GM19240 (cell line): ENCODE data around the gene CASKIN1.

ENCODE experiments used
- DNase-seq: peaks from one replicate; pipeline ENCODE4 v3.0.0; 2011; ENCODE audit warnings: low spot score; ENCODE audit not compliant: insufficient read length

Gene CASKIN1

GRCh38 chr16:2233872-2234812 lies 37.7 kb upstream of the CASKIN1 start:
- DNase-seq, result no peak

DNA sequence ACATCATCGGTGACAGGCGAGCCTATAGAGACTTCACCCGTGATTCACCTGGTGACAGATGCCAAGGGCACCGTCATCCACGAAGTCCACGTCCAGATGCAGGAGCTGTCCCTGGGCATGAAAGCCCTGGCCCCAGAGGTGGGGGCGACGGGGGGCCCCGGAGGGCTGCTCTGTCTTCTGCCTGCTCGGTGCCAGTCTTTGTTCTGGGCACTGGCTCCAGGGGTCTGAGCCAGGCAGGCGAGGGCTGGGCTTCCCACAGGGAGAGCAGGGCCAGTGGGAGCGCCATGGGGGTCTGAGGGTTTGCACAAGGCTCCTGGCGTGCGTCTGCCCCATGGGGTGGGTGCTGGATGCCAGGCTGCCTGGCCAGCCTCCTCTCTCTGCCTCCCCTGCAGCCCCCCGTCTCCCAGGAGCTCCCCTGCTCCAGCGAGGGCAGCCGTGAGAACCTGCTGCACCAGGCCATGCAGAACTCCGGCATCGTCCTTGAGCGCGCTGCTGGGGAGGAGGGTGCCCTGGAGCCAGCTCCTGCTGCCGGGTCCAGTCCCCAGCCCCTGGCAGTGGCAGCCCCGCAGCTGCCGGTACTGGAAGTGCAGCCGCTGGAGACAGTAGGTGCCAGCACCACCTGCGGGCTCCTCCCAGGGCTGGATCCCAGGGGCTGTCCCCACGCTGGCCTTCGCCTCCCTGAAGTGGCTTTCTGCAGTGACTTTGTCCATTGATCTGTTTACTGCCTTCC lies 36.8 kb upstream of the CASKIN1 start:
- DNase-seq, result no peak

- no peak for DNase-seq
Observed at GRCh38 chr16:2232094-2232990, 35.9 kb upstream of the CASKIN1 start.

DNA sequence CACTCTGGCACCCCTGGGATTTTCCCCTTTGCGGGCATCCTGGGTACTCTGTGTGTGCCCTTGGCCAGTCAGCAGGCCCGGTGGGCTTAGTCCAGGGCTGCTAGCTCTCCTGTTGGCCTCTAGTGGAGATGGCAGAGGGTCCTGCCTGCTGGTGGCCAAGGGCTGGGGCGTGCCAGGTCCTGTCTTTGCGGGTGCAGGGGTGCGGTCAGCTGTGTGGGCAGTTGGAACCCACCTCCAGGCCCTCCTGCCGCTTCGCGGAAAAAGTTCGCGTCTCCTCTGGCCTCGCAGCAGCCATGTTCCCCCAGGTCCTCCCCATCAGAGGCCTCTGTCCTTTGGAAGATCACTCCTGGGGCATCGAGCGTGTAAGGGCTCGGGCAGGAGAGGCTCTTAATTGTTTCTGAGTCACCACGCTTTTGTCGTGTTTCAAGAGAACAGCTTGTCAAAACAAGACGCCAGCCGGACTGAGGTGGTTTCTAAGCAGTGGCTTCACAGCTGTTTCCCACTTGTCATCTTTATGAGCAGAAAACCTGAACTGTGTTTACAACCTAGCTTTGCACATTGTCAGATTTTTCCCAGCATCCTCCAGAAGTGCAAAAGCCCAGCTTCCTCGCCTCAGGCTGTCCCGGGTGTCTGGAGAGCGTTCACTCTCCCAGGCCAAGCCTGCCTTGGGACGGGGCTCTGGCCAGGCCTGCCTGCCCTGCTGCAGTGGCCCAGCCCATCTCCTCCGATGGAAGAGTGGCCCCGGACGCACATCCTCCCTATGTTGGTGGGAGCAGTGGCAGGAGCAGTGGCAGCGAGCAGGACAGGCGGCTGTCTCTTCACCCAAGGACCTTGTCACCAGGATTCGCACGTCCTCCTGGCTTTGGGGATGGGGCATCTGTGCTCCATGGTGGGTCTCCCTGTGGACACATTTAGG lies 34.9 kb upstream of the CASKIN1 start:
- no peak for DNase-seq

DNA sequence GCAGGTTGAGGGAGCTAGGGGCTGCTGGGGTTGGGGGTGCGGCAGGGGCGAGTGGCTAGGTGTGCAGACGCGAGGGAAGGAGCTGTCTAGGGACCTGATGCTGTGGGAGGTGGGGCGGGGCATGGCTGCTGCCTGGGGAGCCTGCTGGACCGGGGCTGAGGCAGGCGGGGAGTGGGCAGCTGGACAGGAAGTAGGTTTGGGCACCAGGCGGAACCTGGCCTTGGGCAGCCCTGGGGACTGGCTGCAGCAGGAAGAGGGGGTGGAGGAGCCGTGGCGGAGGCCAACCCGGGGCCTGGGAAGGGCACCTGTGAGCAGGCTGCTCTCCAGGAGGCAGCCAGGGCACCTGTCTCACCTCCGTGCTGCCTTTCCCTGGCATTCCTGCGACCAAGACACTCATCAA lies 34.0 kb upstream of the CASKIN1 start:
- DNase-seq, result no peak

DNA sequence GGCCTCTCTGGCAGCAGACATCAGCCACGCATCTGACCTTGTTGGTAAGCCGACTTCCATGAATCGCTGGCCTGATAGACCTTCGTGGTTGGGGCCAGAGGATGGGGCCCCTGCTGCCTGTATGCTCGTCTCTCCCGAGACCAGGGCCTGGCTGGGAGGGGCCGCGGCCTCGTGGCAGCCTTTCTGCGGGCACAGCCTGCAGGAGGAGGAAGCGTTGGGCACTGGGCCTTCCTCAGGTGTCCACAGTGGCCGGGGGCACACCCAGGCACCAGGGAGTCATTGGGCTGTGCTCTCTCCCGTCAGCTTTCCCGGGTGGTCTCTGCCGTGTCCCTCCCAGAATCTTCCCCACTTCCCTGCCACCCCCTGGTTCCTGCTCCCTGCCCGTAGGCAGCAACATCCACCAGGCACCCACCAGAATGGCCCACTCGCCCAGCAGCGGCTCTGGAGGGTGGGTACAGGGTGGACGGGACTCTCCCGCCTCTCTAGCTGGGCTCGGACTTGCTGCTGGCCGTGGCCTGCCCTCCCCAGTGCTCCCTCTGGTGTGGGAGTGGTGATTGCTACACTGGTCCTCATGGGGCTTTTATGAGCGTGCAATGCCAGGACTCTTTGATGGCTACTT lies 33.3 kb upstream of the CASKIN1 start:
- DNase-seq, result no peak

DNA sequence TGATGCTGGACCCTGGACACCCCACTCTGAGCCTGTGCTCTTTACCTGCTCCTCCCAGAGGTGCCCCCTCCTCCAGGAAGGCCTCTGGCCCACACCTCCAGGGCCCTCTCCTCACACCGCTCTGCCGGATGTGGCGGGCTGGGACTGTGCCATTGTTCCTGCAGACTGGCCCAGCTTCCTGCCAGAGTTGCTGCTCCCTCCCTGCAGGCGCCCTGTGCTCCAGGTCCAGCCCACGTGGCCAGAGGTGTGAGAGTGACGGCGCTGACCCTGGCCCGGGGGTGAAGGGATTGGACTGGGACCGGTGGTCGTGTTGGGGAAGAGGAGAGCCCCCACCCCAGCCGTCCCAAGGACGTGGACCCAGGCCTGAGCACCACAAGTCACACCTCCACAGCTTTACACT lies 32.7 kb upstream of the CASKIN1 start:
- DNase-seq, result no peak

DNA sequence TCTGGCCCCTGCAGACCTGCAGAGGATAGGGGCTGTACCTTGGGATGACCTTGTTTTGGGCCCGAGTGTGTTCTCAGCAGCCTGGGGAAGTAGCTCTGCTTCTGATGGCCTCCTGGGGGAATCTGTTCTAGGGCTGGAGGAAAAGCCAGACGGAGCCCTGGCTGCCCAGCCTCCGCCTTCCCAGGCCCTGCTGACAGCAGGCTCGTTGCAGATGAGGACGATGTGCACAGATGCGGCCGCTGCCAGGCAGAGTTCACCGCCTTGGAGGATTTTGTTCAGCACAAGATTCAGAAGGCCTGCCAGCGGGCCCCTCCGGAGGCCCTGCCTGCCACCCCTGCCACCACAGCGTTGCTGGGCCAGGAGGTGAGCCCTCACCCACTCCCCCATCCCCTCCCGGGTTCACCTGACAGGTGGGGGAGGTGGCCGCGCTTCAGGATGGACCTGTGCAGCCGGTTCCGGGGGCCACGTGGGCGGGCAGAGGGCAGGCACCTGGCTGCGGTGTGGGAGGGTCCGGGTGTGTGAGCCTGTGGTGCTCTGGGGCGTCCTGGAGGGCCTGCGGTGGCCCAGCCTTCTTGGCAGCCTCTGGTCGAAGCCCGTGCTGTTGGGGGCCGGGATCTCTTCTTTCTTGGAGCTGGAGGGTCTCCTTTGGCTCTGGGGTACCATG lies 31.9 kb upstream of the CASKIN1 start:
- DNase-seq, result no peak

DNA sequence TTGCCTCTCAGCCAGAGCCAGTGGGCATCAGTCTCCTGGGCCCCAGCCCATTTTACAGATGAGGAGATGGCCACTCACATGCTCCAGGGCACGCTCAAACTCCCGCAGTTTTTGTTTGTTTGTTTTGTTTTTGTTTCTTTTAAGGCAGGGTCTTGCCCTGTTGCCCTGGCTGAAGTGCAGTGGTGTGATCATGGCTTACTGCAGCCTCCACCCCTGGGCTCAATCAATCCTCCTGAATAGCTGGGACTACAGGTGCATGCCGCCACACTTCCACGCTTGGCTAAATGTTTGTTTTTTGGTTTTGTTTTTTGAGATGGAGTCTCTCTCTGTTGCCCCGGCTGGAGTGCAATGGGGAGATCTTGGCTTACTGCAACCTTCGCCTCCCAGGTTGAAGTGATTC lies 30.5 kb upstream of the CASKIN1 start:
- no peak for DNase-seq

- no peak for DNase-seq
Observed at GRCh38 chr16:2226245-2226793, 29.9 kb upstream of the CASKIN1 start.

DNA sequence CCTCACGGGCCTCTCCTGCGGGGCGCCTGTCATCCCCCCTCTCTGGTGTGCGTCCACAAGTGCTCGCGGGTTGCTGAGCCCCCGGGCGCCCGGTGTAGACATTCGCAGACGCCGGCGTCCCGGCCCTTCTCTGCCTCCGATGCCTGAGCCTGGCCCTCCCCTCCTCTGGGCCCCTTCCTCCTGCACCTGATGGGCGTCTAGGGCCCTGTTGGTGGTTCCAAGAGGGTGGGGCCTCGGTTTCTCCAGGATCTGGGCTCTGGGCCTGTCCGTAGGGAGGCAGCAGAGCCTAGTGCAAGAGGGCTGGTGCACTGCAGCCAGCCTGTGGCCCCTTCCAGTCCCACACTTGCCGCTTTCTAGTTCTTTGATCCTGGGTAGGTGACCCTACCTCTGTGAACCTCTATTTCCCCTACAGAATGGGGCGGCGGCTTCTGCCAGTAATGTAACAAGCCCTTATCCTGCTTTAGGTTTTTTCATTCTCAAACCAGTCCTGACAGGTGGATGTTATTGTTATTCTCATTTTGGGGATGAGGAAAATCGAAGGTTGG lies 27.6 kb upstream of the CASKIN1 start:
- peak; percentile 50 for DNase-seq

DNA sequence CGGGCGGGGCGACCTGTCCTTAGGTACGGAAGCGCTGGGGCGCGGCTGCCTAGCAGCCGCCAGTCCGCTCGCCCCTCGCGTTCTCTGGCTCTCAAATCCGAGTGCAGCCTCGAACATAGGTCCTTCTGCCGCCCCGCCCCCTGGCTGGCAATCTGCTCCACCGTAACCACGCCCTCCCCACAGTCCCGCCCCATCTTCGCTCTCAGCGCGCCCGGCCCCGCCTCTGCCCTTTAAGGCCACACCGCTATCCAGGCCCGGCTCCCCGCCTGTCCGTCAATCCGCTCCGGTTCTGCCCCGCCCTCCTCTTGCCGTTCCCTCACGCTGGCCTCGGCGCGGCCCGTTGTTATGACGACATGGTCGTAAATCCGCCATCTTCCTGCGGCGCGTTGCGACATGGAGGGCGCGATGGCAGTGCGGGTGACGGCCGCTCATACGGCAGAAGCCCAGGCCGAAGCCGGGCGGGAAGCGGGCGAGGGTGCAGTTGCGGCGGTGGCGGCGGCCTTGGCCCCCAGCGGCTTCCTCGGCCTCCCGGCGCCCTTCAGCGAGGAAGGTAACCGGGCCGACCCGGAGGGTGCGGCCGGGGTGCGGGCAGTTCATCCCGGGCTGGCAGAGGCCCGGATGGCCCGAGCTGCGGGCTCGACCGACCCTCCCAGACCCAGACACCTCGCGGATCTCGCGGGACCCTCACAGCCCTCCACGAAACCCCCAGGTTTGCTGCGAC lies 27.0 kb upstream of the CASKIN1 start, which contains the start of gene E4F1:
E4F1 (plus strand) TSS at position 371 of the 721 bp plus-strand sequence; CDS start at position 394, 23 bp downstream.
- DNase-seq, result peak; percentile 100

- DNase-seq, result no peak
Observed at GRCh38 chr16:2216330-2216729, 19.9 kb upstream of the CASKIN1 start.

DNA sequence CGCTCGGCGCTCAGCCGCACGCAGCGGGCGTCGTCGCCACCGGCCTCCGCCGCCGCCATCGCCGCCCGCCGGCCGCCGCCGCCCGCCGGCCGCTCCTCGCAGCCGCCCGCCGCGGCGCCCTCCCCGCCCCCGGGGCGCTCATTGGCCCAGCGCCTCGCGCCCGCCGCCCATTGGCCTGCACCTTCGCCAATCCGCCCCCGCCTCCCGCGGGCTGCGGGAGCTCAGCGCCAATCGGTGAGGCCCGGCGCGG lies 18.2 kb upstream of the CASKIN1 start, which contains the start of gene PGP:
PGP (minus strand) TSS at position 122 of the 250 bp plus-strand sequence; CDS start at position 59, 63 bp downstream.
- DNase-seq, result no peak

DNA sequence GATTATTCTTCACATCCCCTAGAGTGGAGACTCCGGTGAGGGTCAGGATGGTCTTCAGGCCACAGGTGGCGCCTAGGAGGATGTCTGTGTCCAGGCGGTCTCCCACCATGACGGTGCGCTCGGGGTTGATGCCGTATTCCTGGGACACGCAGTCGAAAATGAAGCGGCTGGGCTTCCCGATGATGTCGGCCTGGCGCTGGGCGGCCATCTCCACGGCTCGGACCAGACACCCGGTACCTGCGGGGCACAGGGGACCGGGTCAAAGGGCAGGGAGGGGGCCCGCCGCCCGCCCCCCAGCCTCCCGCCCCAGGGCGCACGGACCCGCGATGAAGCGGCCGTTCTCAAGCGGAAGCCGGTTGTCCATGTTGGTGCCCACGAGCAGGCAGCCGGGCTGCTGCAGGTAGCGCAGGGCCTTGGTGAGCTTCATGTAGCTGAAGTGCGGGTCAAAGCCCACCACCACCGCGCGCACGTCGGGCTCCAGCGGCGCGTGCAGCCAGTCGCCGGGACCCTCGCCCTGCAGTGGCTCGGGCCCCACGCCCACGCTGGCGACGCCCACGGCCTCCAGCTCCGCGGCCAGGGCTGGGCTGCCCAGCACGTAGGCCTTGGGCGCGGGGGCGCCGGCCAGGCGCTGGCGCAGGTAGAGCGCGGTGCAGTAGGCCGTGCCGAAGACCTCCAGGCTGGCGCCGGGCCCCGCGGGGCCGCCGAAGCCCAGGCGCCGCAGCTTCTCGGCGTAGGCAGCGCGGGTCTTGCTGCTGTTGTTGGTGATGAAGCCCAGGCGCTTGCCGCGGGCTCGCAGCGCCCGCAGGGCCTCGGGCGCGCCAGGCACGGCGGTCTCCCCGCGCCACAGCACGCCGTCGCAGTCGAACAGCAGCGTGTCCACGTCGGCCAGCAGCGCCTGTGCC lies 17.7 kb upstream of the CASKIN1 start:
- no peak for DNase-seq

GRCh38 chr16:2212362-2213324 lies 16.2 kb upstream of the CASKIN1 start:
- no peak for DNase-seq
